ENCODE data around the gene PTPRE. TPM values are rescaled to one million over a fixed set of nuclear protein-coding genes. Genes with fewer than 3 reads are reported as not detected.

The PTPRE gene, protein sequence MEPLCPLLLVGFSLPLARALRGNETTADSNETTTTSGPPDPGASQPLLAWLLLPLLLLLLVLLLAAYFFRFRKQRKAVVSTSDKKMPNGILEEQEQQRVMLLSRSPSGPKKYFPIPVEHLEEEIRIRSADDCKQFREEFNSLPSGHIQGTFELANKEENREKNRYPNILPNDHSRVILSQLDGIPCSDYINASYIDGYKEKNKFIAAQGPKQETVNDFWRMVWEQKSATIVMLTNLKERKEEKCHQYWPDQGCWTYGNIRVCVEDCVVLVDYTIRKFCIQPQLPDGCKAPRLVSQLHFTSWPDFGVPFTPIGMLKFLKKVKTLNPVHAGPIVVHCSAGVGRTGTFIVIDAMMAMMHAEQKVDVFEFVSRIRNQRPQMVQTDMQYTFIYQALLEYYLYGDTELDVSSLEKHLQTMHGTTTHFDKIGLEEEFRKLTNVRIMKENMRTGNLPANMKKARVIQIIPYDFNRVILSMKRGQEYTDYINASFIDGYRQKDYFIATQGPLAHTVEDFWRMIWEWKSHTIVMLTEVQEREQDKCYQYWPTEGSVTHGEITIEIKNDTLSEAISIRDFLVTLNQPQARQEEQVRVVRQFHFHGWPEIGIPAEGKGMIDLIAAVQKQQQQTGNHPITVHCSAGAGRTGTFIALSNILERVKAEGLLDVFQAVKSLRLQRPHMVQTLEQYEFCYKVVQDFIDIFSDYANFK
- 10.5 to 16.0 TPM (median 15.1 TPM) in 3 replicates for polyA plus RNA-seq
- polyA plus RNA-seq (2011; ENCODE audit: low read depth), result 80.1 TPM
- polyA plus RNA-seq (2011; cell fraction: cytosol; rRNA removed), result 6.5 and 7.5 TPM in 2 replicates
- polyA plus RNA-seq (2011; cell fraction: nucleus; rRNA removed), result 52.2 and 53.9 TPM in 2 replicates
- polyA plus RNA-seq (2012; ENCODE audit: low replicate concordance), result 14.6 and 19.7 TPM in 2 replicates
- 20.3 to 64.7 TPM (median 24.9 TPM) in 3 replicates for polyA minus RNA-seq
- polyA minus RNA-seq (2011; cell fraction: cytosol; rRNA and poly(A)+ RNA removed), result 5.4 TPM
- 17.5 and 27.4 TPM in 2 replicates for polyA minus RNA-seq (2011; cell fraction: nucleus; rRNA and poly(A)+ RNA removed)

DNA sequence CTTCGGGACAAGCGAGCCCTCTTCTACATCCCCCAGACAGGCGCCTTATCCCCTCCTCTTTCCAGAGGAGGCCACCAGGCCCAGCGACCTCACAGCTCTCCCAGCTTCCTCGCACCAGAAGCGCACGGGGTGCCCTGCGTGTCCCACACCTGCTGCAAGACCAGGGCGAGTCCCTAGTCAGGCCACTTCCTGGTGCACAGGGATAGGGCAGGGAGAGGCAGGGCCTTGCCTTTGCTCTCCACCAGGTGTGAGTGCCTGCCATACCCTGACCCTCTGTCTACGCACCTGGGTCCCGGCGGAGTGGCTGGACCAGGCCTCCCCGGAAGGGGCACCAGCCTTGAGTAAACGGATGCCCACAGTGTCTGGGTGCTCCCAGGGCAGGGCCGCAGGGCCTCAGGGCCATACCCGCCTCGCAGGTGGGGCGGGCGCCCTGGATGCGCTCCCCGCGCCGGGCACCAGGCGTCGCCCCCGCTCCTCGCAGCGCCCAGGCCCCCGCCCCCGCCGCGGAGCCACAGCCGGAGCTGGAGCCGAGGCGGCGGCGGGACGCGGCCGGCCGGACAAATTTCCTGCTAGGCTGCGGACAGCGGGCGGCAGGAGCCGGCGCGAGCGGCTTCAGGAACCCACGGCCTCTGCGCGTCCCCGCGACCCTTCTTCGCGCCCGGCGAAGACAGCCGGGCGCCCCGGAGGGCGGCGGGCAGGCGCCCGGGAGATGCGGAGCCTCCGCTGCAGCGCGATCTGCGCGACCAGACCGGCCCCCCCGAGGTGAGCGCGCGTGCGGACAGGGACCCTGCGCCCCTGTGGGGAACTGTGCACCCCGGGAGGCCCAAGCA is at the start of gene PTPRE:
PTPRE (plus strand) TSS at position 556 of the 830 bp plus-strand sequence. CDS start 133,779 bp downstream, outside the sequence.
- H4K20me1 ChIP-seq (ENCODE audit: control insufficient read depth, extremely low read depth, insufficient read depth, low read length), result no peaks in the 10 kb centered on the region
- H3K79me2 ChIP-seq (ENCODE audit: control insufficient read depth, insufficient read depth, low read length), result no peaks in the 10 kb centered on the region
- peak within 1 kb of the TSS in 2 of 3 experiments; percentile 30 to 65 for H3K4me3 ChIP-seq (ENCODE audit: control insufficient read depth in 2 of 3, extremely low read depth in 1 of 3, insufficient read depth in 2 of 3, low read depth in 1 of 3, low read length in 3 of 3)
- no peaks in the 10 kb centered on the region for H3K9me1 ChIP-seq (ENCODE audit: control insufficient read depth, extremely low read depth, insufficient read depth, low read length)
- DNase-seq (ENCODE audit: low read depth, low spot score) (no peak), FAIRE-seq (no peak)
- no peak within 1 kb of the TSS for H3K9ac ChIP-seq (ENCODE audit: control insufficient read depth, extremely low read depth, insufficient read depth, low read length)
- no peaks in the 10 kb centered on the region for H3K4me1 ChIP-seq (ENCODE audit: control insufficient read depth, extremely low read depth, insufficient read depth, low read length)
- H3K27ac ChIP-seq (ENCODE audit: control insufficient read depth, insufficient read depth, low read length), result no peak within 1 kb of the TSS
- H3K9me3 ChIP-seq (ENCODE audit: control insufficient read depth, low read depth, low read length), result no peaks in the 10 kb centered on the region
- dilution Hi-C loops (cut with MboI; ENCODE audit: extremely low pct_ligation_motif_present, low sequenced_read_pairs), result no loop called here
- H3K36me3 ChIP-seq (ENCODE audit: control insufficient read depth in 2 of 2, extremely low read depth in 1 of 2, insufficient read depth in 2 of 2, low read length in 2 of 2), result no peaks in the 10 kb centered on the region
- peak within 1 kb of the TSS; percentile 36 for H2AFZ ChIP-seq (ENCODE audit: control insufficient read depth, low read length)
- H3K4me2 ChIP-seq (ENCODE audit: control insufficient read depth, extremely low read depth, insufficient read depth, low read depth, low read length), result peak within 1 kb of the TSS; percentile 64
- peak; percentile 61 to 90 (median 70) for TF ChIP-seq CTCF (optimal IDR thresholded peaks at IDR 0.05 in 1 of 3, IDR thresholded peaks at IDR 0.05 in 1 of 3, conservative IDR thresholded peaks at IDR 0.05 in 1 of 3; ENCODE audit: extremely low read depth in 1 of 3, insufficient read depth in 2 of 3, low read length in 3 of 3)
- TF ChIP-seq EZH2 (IDR thresholded peaks at IDR 0.05; ENCODE audit: low read length), result no peak
- peaks cover 35% of the 10 kb centered on the region for H3K27me3 ChIP-seq (ENCODE audit: control insufficient read depth, extremely low read depth, insufficient read depth, low read length)

GRCh38 chr10:127860592-127860991 is 46.3 kb upstream of the PTPRE start:
- H3K9ac ChIP-seq (ENCODE audit: control insufficient read depth, extremely low read depth, insufficient read depth, low read length), result no peak overlapping the region
- no peak for FAIRE-seq
- H2AFZ ChIP-seq (ENCODE audit: control insufficient read depth, low read length), result no peak overlapping the region
- DNase-seq (ENCODE audit: low read depth, low spot score), result no peak
- no peaks in the 10 kb centered on the region for H3K36me3 ChIP-seq (ENCODE audit: control insufficient read depth in 2 of 2, extremely low read depth in 1 of 2, insufficient read depth in 2 of 2, low read length in 2 of 2)
- H3K4me3 ChIP-seq (ENCODE audit: control insufficient read depth in 2 of 3, extremely low read depth in 1 of 3, insufficient read depth in 2 of 3, low read depth in 1 of 3, low read length in 3 of 3), result no peak overlapping the region
- TF ChIP-seq EZH2 (IDR thresholded peaks at IDR 0.05; ENCODE audit: low read length) (no peak), CTCF (optimal IDR thresholded peaks at IDR 0.05 in 1 of 3, IDR thresholded peaks at IDR 0.05 in 1 of 3, conservative IDR thresholded peaks at IDR 0.05 in 1 of 3; ENCODE audit: extremely low read depth in 1 of 3, insufficient read depth in 2 of 3, low read length in 3 of 3) (no peak)
- no peaks in the 10 kb centered on the region for H3K79me2 ChIP-seq (ENCODE audit: control insufficient read depth, insufficient read depth, low read length)
- H4K20me1 ChIP-seq (ENCODE audit: control insufficient read depth, extremely low read depth, insufficient read depth, low read length), result no peaks in the 10 kb centered on the region
- no peaks in the 10 kb centered on the region for H3K27me3 ChIP-seq (ENCODE audit: control insufficient read depth, extremely low read depth, insufficient read depth, low read length)
- dilution Hi-C loops (cut with MboI; ENCODE audit: extremely low pct_ligation_motif_present, low sequenced_read_pairs), result no loop called here
- no peak overlapping the region for H3K4me2 ChIP-seq (ENCODE audit: control insufficient read depth, extremely low read depth, insufficient read depth, low read depth, low read length)
- H3K27ac ChIP-seq (ENCODE audit: control insufficient read depth, insufficient read depth, low read length), result no peak overlapping the region
- H3K9me3 ChIP-seq (ENCODE audit: control insufficient read depth, low read depth, low read length), result peaks cover 2% of the 10 kb centered on the region
- H3K4me1 ChIP-seq (ENCODE audit: control insufficient read depth, extremely low read depth, insufficient read depth, low read length), result no peaks in the 10 kb centered on the region
- no peaks in the 10 kb centered on the region for H3K9me1 ChIP-seq (ENCODE audit: control insufficient read depth, extremely low read depth, insufficient read depth, low read length)

Measured in keratinocyte (primary cell).